Skeletal muscle tissue (tissue), 4 donors: ENCODE results near the gene TRAF7. TPM values are rescaled to one million over a fixed set of nuclear protein-coding genes. Genes with fewer than 3 reads are reported as not detected.
A peak's percentile ranks its signal among the peaks of the same experiment; 100 is the strongest.
"Not testable (repeated sequence)": the region's sequence is repeated elsewhere in the genome, so short reads cannot be mapped to it uniquely, and the experiment has no call there.

Experiments used
- H3K27ac ChIP-seq: one replicate; pipeline ENCODE4 v1.7.0; 2013; ENCODE audit warnings: mild to moderate bottlenecking, low read depth, low read length, inconsistent platforms
- H3K27me3 ChIP-seq, 3 donors: one replicate each; pipeline ENCODE4 v1.7.0; 2013; ENCODE audit warnings: low read length in 3 of 3; ENCODE audit not compliant: control insufficient read depth in 3 of 3, insufficient read depth in 3 of 3
- H3K36me3 ChIP-seq, 3 donors: one replicate each; pipeline ENCODE4 v1.7.0; 2013; ENCODE audit warnings: low read length in 3 of 3; ENCODE audit not compliant: control insufficient read depth in 3 of 3, insufficient read depth in 3 of 3
- H3K4me1 ChIP-seq, 3 donors: one replicate each; pipeline ENCODE4 v1.7.0; 2013; ENCODE audit warnings: low read length in 3 of 3, mild to moderate bottlenecking in 3 of 3; ENCODE audit not compliant: control insufficient read depth in 3 of 3, insufficient read depth in 3 of 3
- H3K4me3 ChIP-seq, 3 donors: one replicate each; pipeline ENCODE4 v1.7.0; 2013; ENCODE audit warnings: low read length in 3 of 3
- H3K9ac ChIP-seq, 3 donors: one replicate each; pipeline ENCODE4 v1.7.0; 2013; ENCODE audit warnings: low read length in 3 of 3, mild to moderate bottlenecking in 3 of 3, moderate library complexity in 2 of 3, low read depth in 1 of 3
- H3K9me3 ChIP-seq, 3 donors: one replicate each; pipeline ENCODE4 v1.7.0; 2013; ENCODE audit warnings: low read length in 3 of 3; ENCODE audit not compliant: control insufficient read depth in 3 of 3
- total RNA-seq: library from RNA; depleted of rRNA; stranded (reverse); fragments of >200 nt; gene quantifications from one replicate; pipeline ENCODE4 v1.2.3, GENCODE V29; 2014
- donor health status: Osteomylitis.

The TRAF7 gene
- total RNA-seq, result 24.0 TPM

GRCh38 chr16:2155091-2155950 is at the start of gene TRAF7:
TSS of gene TRAF7 (plus strand) at chr16:2155782. CDS start at chr16:2163921, 8,139 bp downstream.
- peak within 1 kb of the TSS; percentile 92 to 98 (median 98) for H3K9ac ChIP-seq
- H3K4me3 ChIP-seq, result peak within 1 kb of the TSS; percentile 94 to 98 (median 97)
- no peaks in the 10 kb centered on the region for H3K9me3 ChIP-seq
- H3K27me3 ChIP-seq, result no peaks in the 10 kb centered on the region
- peak within 1 kb of the TSS; percentile 80 for H3K27ac ChIP-seq
- peaks cover 4 to 10% (median 9%) of the 10 kb centered on the region in 3 donors for H3K36me3 ChIP-seq
- H3K4me1 ChIP-seq, result peaks cover 78 to 89% (median 82%) of the 10 kb centered on the region in 3 donors

DNA sequence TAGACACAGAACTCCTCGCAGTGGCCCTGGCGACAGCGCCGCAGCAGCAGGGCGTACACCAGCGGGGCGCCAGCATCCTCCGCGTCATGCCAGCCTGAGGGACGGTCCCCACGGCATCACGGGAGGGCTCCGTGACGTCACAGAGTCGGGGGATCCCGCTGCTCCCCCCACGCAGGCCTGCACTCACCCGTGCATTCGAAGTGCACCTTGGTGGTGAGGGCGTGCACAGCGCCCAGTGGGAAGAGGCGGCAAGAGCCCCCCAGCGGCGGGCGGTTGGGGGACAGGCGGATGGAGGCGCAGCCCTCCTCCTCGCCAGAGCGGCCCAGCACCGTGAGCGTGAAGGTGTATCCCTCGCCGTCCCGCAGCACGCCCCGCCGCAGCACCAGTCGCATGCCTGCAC is 49.4 kb upstream of the TRAF7 start:
- not testable (repeated sequence) for H3K4me1 ChIP-seq, H3K9me3 ChIP-seq, H3K9ac ChIP-seq, H3K4me3 ChIP-seq, H3K27me3 ChIP-seq, H3K27ac ChIP-seq
- peaks cover 20 to 45% (median 35%) of the 10 kb centered on the region in 3 donors for H3K36me3 ChIP-seq

- H3K9me3 ChIP-seq, H3K4me1 ChIP-seq, H3K27me3 ChIP-seq, H3K4me3 ChIP-seq, H3K27ac ChIP-seq, H3K9ac ChIP-seq: not testable (repeated sequence)
- peaks cover 22 to 43% (median 30%) of the 10 kb centered on the region in 3 donors for H3K36me3 ChIP-seq
Measured at GRCh38 chr16:2107121-2107790, 48.3 kb upstream of the TRAF7 start.

DNA sequence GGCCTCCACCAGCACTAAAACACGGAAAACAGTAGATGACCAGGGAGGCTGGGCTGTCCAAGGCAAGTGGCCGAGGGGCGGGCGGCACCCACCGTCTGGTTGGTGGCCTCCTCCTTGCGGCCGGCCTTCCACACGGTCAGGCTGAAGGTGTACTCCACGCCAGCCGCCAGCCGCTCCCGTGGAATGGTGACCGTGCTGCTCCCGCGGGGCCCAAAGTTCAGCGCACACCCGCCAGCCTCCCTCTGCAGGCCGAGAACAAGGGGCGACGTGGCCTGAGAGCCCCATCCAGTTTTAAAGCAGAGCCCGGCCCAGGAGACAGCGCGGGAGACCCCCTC is 47.8 kb upstream of the TRAF7 start:
- H3K9me3 ChIP-seq, H3K27ac ChIP-seq, H3K4me3 ChIP-seq, H3K9ac ChIP-seq, H3K27me3 ChIP-seq, H3K4me1 ChIP-seq: not testable (repeated sequence)
- peaks cover 23 to 43% (median 25%) of the 10 kb centered on the region in 3 donors for H3K36me3 ChIP-seq

DNA sequence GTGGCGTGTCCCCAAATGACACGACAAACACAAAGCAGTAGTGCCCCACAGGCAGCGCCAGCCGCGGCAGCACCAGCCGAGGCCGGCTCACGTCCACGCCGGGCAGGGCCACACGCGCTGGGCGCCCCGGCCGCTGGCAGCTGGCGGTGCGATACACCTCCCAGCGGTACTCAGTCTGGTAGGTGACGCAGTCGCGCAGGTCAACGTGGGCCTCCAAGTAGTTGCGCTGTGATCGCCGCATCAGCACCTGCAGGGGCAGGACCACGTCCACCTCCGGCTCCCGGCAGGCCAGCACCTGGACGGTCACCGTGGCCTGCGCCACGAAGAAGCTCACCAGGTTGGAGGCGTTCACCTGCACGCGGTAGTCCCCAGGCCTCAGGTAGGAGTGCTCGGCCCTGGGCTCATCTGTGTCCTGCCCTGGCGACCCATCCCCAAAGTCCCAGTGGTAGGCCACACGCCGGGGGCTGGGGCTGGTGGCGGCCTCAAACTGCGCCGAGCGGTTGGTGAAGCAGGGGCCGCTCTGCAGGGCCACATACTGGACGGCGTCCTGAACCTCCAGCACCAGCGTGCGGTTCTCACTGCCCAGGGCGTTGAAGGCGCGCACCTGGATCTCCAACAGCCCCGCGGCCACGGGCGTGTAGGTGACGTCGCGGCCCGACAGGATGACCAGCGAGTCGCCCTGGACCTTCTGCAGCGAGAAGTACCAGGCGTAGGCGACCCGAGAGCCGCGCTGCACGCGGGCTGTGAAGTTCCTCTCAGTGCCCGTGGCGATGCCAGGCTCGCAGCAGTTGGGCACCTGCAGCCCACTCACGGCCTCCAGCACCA is 46.9 kb upstream of the TRAF7 start:
- H3K4me1 ChIP-seq, H3K27ac ChIP-seq, H3K9ac ChIP-seq, H3K27me3 ChIP-seq, H3K4me3 ChIP-seq, H3K9me3 ChIP-seq: not testable (repeated sequence)
- peaks cover 22 to 43% (median 25%) of the 10 kb centered on the region in 3 donors for H3K36me3 ChIP-seq

DNA sequence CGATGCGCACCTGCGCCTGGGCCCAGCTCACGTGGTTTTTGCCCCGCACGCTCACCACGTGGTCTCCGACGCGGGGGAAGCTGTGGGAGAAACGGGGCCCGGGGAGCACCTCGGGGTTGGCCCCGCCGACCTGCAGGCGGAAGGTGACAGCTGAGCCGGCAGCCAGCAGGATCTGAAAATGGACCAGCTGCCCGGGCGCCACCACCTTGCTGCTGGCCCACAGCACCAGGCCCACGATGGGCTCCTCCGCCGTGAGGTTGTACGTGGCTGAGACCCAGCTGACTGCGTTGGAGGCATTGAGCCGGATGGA is 46.4 kb upstream of the TRAF7 start:
- not testable (repeated sequence) for H3K9me3 ChIP-seq, H3K27ac ChIP-seq, H3K4me1 ChIP-seq, H3K4me3 ChIP-seq, H3K27me3 ChIP-seq, H3K9ac ChIP-seq
- H3K36me3 ChIP-seq, result peaks cover 23 to 43% (median 25%) of the 10 kb centered on the region in 3 donors

DNA sequence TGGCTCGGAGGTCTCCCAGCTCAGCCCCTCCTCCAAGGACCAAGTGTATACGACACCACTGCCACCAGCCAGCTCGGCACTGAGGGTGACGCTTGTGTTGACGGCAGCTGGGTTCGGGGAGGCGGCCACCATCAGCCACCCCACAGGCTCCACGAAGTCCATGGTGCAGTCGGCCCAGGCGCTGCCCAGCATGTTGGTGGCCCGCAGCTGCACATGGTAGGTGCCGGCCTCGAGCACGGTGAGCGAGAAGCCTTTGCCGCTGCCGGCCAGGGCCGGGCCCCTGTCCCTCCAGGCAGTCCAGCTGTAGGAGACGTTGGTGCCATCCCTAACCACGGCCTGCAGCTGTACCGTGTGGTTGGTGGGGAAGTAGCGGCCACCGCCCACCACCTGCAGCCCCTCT is 45.7 kb upstream of the TRAF7 start:
- H3K27ac ChIP-seq, H3K27me3 ChIP-seq, H3K4me1 ChIP-seq, H3K9ac ChIP-seq, H3K4me3 ChIP-seq, H3K9me3 ChIP-seq: not testable (repeated sequence)
- H3K36me3 ChIP-seq, result peaks cover 23 to 43% (median 25%) of the 10 kb centered on the region in 3 donors

GRCh38 chr16:2110332-2111008 is 45.1 kb upstream of the TRAF7 start:
- not testable (repeated sequence) for H3K4me3 ChIP-seq, H3K9me3 ChIP-seq, H3K9ac ChIP-seq, H3K27ac ChIP-seq, H3K27me3 ChIP-seq
- peaks cover 5 to 13% (median 8%) of the 10 kb centered on the region in 3 donors for H3K4me1 ChIP-seq
- peaks cover 23 to 41% (median 24%) of the 10 kb centered on the region in 3 donors for H3K36me3 ChIP-seq

DNA sequence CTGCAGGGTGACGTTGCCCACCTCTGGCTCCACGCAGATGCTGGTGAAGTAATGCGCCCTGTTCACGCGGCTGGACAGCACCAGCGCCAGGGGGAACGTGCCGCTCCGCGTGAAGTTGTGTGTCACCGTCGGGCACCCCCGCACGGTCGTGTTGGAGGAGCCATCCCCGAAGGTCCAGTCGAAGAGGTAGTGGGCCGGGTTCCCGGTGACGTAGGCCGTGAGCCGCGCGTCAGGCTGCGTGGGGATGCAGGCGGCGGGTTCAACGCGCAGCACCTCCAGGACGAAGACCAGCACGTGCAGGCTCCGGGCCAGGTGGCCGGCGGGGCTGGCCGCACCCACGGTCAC is 44.6 kb upstream of the TRAF7 start:
- H3K27me3 ChIP-seq, H3K9me3 ChIP-seq, H3K9ac ChIP-seq, H3K4me3 ChIP-seq, H3K27ac ChIP-seq: not testable (repeated sequence)
- H3K36me3 ChIP-seq, result peaks cover 21 to 38% (median 23%) of the 10 kb centered on the region in 3 donors
- peaks cover 5 to 13% (median 8%) of the 10 kb centered on the region in 3 donors for H3K4me1 ChIP-seq
